Measurements from ENCODE around the gene SEZ6L2. TPM values are rescaled to one million over a fixed set of nuclear protein-coding genes. Genes with fewer than 3 reads are reported as not detected.

SEZ6L2 gene
- total RNA-seq, 1 experiment from 2014 or later: 46.5 TPM

- Histone ChIP-seq H3K4me1 (replicated peaks; ENCODE audit: insufficient read depth) (peaks cover 16% of the 10 kb centered on the region; the same call in 1 of the 2 replicates), H3K9me3 (ENCODE audit: insufficient read depth, low read depth) (no peaks in the 10 kb centered on the region), H3K9me2 (ENCODE audit: insufficient read depth) (no peaks in the 10 kb centered on the region), H3K4me3 (peak overlapping the region; percentile 72), H3K27me3 (ENCODE audit: insufficient read depth, low read depth) (no peaks in the 10 kb centered on the region), H3K27ac (peak overlapping the region; percentile 51), H3K4me2 (peak overlapping the region; percentile 100), H2AFZ (peak overlapping the region; percentile 89), H4K20me1 (ENCODE audit: insufficient read depth) (no peaks in the 10 kb centered on the region), H3F3A (ENCODE audit: insufficient read depth, low read depth) (peaks cover 10% of the 10 kb centered on the region), H3K36me3 (ENCODE audit: low read depth) (no peaks in the 10 kb centered on the region), H3K79me2 (ENCODE audit: low read depth) (0 out of 2 replicates have a peak, but pooled peaks cover 5% of the 10 kb centered on the region)
- intact Hi-C loops (cut with micrococcal nuclease; ENCODE audit: unreplicated experiment): loop anchor here (5.0 kb wide), 2 partner anchors 37 to 77 kb away; partner anchors contain the start of genes CDIPT and MVP
- ChIA-PET POLR2A (ENCODE audit: unreplicated experiment) (interaction anchor here (0.6 to 1.7 kb wide), 8 partner anchors 12 to 472 kb away, joined by 4 to 30 read pairs (median 6); partner anchors contain the start of gene TAOK2), CTCF (interaction anchor here (0.6 to 1.8 kb wide), 9 partner anchors 11 to 120 kb away, joined by 3 to 11 read pairs (median 6); partner anchors contain the start of genes PAGR1, TAOK2 and TMEM219)
- TF ChIP-seq EZH2 (IDR thresholded peaks at IDR 0.05; ENCODE audit: low read depth): no peak
- TF ChIP-seq CTCF (conservative IDR thresholded peaks at IDR 0.05): no peak
- TSS peak; percentile 89 for BruUV-seq (replicated peaks)
- DNase-seq: peak; percentile 51 to 78
Observed at GRCh38 chr16:29898804-29899515, 390 bp downstream of the SEZ6L2 start.

DNA sequence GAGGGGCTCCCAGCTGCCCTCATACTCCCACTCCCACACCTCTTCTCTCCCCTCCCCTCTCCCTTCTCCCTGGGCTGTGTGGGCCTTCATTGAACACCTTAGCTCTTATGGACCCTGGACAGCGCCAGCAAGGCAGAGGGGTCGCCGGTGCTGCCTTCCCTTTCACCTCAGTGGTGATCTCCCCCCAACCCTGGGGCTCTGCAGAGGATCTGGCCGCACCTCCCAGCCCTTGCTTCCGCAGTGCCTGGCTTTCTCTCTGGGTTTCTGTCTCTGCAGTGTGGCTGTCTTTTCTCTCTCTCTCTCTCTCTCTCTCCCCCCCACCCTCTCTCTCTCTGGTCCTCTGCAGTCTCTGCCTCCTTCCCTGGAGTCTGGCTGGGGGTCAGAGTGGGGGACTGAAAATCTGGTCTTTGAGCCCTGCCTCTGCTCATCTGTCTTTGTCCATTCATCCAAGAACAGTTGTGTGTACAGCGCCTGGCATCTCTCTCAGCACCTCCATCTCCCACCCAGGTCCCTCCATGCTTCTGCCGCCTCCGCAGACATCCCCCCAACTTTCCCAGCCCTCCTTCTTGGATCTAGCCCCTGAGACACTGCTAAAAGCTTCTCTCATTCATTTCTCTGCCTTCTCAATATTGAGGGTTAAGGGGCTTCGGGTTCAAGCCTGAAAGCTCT, 1.1 kb downstream of the SEZ6L2 start:
- no peaks in the 10 kb centered on the region for H3K27me3 ChIP-seq (ENCODE audit: insufficient read depth, low read depth)
- no peaks in the 10 kb centered on the region for H3K9me2 ChIP-seq (ENCODE audit: insufficient read depth)
- peak overlapping the region; percentile 100 for H3K4me2 ChIP-seq
- BruUV-seq (replicated peaks): no TSS peak
- H3K4me1 ChIP-seq (replicated peaks; ENCODE audit: insufficient read depth): peaks cover 16% of the 10 kb centered on the region; the same call in 1 of the 2 replicates
- no peaks in the 10 kb centered on the region for H3K9me3 ChIP-seq (ENCODE audit: insufficient read depth, low read depth)
- no peaks in the 10 kb centered on the region for H4K20me1 ChIP-seq (ENCODE audit: insufficient read depth)
- DNase-seq: no peak
- no peak for TF ChIP-seq CTCF (conservative IDR thresholded peaks at IDR 0.05)
- TF ChIP-seq EZH2 (IDR thresholded peaks at IDR 0.05; ENCODE audit: low read depth): no peak
- POLR2A ChIA-PET (ENCODE audit: unreplicated experiment): no interaction called here
- H2AFZ ChIP-seq: peak overlapping the region; percentile 89
- H3K36me3 ChIP-seq (ENCODE audit: low read depth): no peaks in the 10 kb centered on the region
- peak overlapping the region; percentile 72 for H3K4me3 ChIP-seq
- 0 out of 2 replicates have a peak, but pooled peaks cover 5% of the 10 kb centered on the region for H3K79me2 ChIP-seq (ENCODE audit: low read depth)
- intact Hi-C loops (cut with micrococcal nuclease; ENCODE audit: unreplicated experiment): loop anchor here (5.0 kb wide), 2 partner anchors 36 to 76 kb away; partner anchors contain the start of genes CDIPT and MVP
- peaks cover 10% of the 10 kb centered on the region for H3F3A ChIP-seq (ENCODE audit: insufficient read depth, low read depth)
- CTCF ChIA-PET: interaction anchor here (0.7 to 0.9 kb wide), 2 partner anchors 64 to 120 kb away, joined by 3 to 7 read pairs; partner anchors contain the start of gene TMEM219
- no peak overlapping the region for H3K27ac ChIP-seq

- H3K9me3 ChIP-seq (ENCODE audit: insufficient read depth, low read depth): no peaks in the 10 kb centered on the region
- no peaks in the 10 kb centered on the region for H3K9me2 ChIP-seq (ENCODE audit: insufficient read depth)
- 0 out of 2 replicates have a peak, but pooled peaks cover 5% of the 10 kb centered on the region for H3K79me2 ChIP-seq (ENCODE audit: low read depth)
- H3K4me1 ChIP-seq (replicated peaks; ENCODE audit: insufficient read depth): peaks cover 16% of the 10 kb centered on the region; the same call in 1 of the 2 replicates
- no peak overlapping the region for H3K4me3 ChIP-seq
- H4K20me1 ChIP-seq (ENCODE audit: insufficient read depth): no peaks in the 10 kb centered on the region; the same call in 1 of the 2 replicates
- no TSS peak for BruUV-seq (replicated peaks)
- H3K4me2 ChIP-seq: no peak overlapping the region
- ChIA-PET POLR2A (ENCODE audit: unreplicated experiment) (no interaction called here), CTCF (no interaction called here)
- no peak for TF ChIP-seq EZH2 (IDR thresholded peaks at IDR 0.05; ENCODE audit: low read depth)
- no peaks in the 10 kb centered on the region for H3K27me3 ChIP-seq (ENCODE audit: insufficient read depth, low read depth)
- DNase-seq: no peak
- no peaks in the 10 kb centered on the region for H3K36me3 ChIP-seq (ENCODE audit: low read depth)
- H3F3A ChIP-seq (ENCODE audit: insufficient read depth, low read depth): peaks cover 14% of the 10 kb centered on the region
- intact Hi-C loops (cut with micrococcal nuclease; ENCODE audit: unreplicated experiment): loop anchor here (5.0 kb wide), 2 partner anchors 35 to 75 kb away; partner anchors contain the start of genes CDIPT and MVP
- H2AFZ ChIP-seq: no peak overlapping the region
- H3K27ac ChIP-seq: no peak overlapping the region
Observed at GRCh38 chr16:29897333-29897732, 2.0 kb downstream of the SEZ6L2 start.

Measured in PC-9 (cell line).